GM12878 (cell line): Measurements from ENCODE around the gene DNAH11. TPM values are rescaled to one million over a fixed set of nuclear protein-coding genes. Genes with fewer than 3 reads are reported as not detected.

Experiments
- ATAC-seq: fragments of 200-7000 bp; cut with Tn5 transposase; 3 replicates; pipeline ENCODE4 v1.9.1; 2020; ENCODE audit warnings: mild to moderate bottlenecking, moderate library complexity
- BruUV-seq: library from RNA; stranded (reverse); fragments of 400-500 nt; replicated peaks from 2 replicates; lab custom pipeline; 2021; lab: Mats Ljungman, UMichigan
- CTCF ChIA-PET: fragments of 300-600 bp; sonication (Branson Sonifier 250); formaldehyde crosslinking; extraction: SDS; loops from one replicate; lab custom pipeline; 2021; ENCODE audit warnings: inconsistent platforms; lab: Yijun Ruan, JAX
- POLR2A ChIA-PET: fragments of 350-600 bp; formaldehyde crosslinking; extraction: SDS; loops from one replicate; lab custom pipeline; 2021; ENCODE audit warnings: inconsistent platforms; lab: Charles Lee
- RAD21 ChIA-PET: fragments of 300-600 bp; sonication (Branson Sonifier 250); formaldehyde crosslinking; loops from one replicate; lab custom pipeline; 2023; ENCODE audit warnings: antibody characterized with exemption; ENCODE audit not compliant: unreplicated experiment; lab: Charles Lee
- SMC1A ChIA-PET: fragments of 300-600 bp; sonication (Branson Sonifier 250); formaldehyde crosslinking; loops from one replicate; lab custom pipeline; 2023; ENCODE audit not compliant: unreplicated experiment, uncharacterized antibody; lab: Charles Lee
- DNase-seq: peaks from one replicate; pipeline ENCODE4 v3.0.0-alpha.2; 2011; ENCODE audit warnings: low read depth, low spot score
- FAIRE-seq: peaks from 3 replicates; lab custom pipeline; 2011; peaks lifted over from hg19 to GRCh38; lab: Jason Lieb, UNC
- H2AFZ ChIP-seq: 2 replicates; pipeline ENCODE4 v1.6.0; 2011; ENCODE audit warnings: low read depth, low read length, control low read depth; ENCODE audit not compliant: control insufficient read depth
- H3K27ac ChIP-seq: 2 replicates; pipeline ENCODE4 v1.5.1; 2011; ENCODE audit warnings: control low read depth; ENCODE audit not compliant: control insufficient read depth, insufficient read depth
- H3K27me3 ChIP-seq, 2 experiments: replicated peaks in 1 of 2; 2 replicates each; pipeline versions ENCODE4 v1.6.0 to v1.6.1; 2011; ENCODE audit warnings: low read length in 1 of 2; ENCODE audit not compliant: control insufficient read depth in 2 of 2, insufficient read depth in 2 of 2
- H3K36me3 ChIP-seq, 2 experiments: 2 replicates each; pipeline ENCODE4 v1.5.1; 2011; ENCODE audit warnings: low read length in 1 of 2; ENCODE audit not compliant: control insufficient read depth in 2 of 2, insufficient read depth in 2 of 2
- H3K4me1 ChIP-seq: 2 replicates; pipeline ENCODE4 v1.6.1; 2011; ENCODE audit warnings: mild to moderate bottlenecking, low read length, moderate library complexity, mixed read lengths; ENCODE audit not compliant: control insufficient read depth, insufficient read depth
- H3K4me2 ChIP-seq: 2 replicates; pipeline ENCODE4 v1.6.0; 2011; ENCODE audit warnings: control low read depth; ENCODE audit not compliant: control insufficient read depth, insufficient read depth
- H3K4me3 ChIP-seq: fragments of 200-600 bp; sonication (generic); 2 replicates; pipeline ENCODE4 v1.5.1; 2016
- H3K79me2 ChIP-seq: 2 replicates; pipeline ENCODE4 v1.6.0; 2011; ENCODE audit warnings: low read length; ENCODE audit not compliant: control insufficient read depth, insufficient read depth
- H3K9ac ChIP-seq: 2 replicates; pipeline ENCODE4 v1.8.0; 2011; ENCODE audit warnings: low read length, control low read depth, mixed read lengths; ENCODE audit not compliant: control insufficient read depth, insufficient read depth
- H3K9me3 ChIP-seq: replicated peaks from 3 replicates; pipeline ENCODE4 v1.5.1; 2011; ENCODE audit warnings: mild to moderate bottlenecking, low read length; ENCODE audit not compliant: control insufficient read depth, insufficient read depth
- H4K20me1 ChIP-seq: 2 replicates; pipeline ENCODE4 v1.6.0; 2011; ENCODE audit not compliant: control insufficient read depth, insufficient read depth
- BCL3 ChIP-seq: IDR thresholded peaks from 2 replicates; pipeline ENCODE4 v1.6.1; 2011; ENCODE audit warnings: borderline replicate concordance, low read depth, mild to moderate bottlenecking, moderate library complexity, low read length; ENCODE audit not compliant: insufficient read depth, poor library complexity, severe bottlenecking
- BHLHE40 ChIP-seq, 2 experiments: fragments of 450-650 bp in 1 of 2; IDR thresholded peaks; 2 replicates each; pipeline ENCODE4 v1.6.1; 2011 to 2017; ENCODE audit warnings: low read depth in 2 of 2, borderline replicate concordance in 1 of 2, improper control_type of control experiment in 1 of 2, low read length in 1 of 2, mild to moderate bottlenecking in 1 of 2
- EZH2 ChIP-seq: IDR thresholded peaks from 2 replicates; pipeline ENCODE4 v1.6.1; 2012; ENCODE audit warnings: low read depth, mild to moderate bottlenecking, control low read depth, inconsistent platforms, low read length, borderline replicate concordance; ENCODE audit not compliant: control insufficient read depth
- NR2F1 ChIP-seq: fragments of 450-650 bp; conservative IDR thresholded peaks from 2 replicates; pipeline ENCODE4 v1.6.1; 2017; ENCODE audit warnings: mild to moderate bottlenecking
- RUNX3 ChIP-seq: IDR thresholded peaks from 2 replicates; pipeline ENCODE4 v1.6.1; 2012; ENCODE audit warnings: low read length, inconsistent platforms
- WGBS: methylation state at CpG from one replicate; pipeline ENCODE4 v1.1.6; 2016; ENCODE audit warnings: low lambda C conversion rate; ENCODE audit not compliant: insufficient replicate concordance, insufficient coverage; ENCODE audit errors: missing lambda C conversion rate; 5-methylcytosine and 5-hydroxymethylcytosine counted together
- in situ Hi-C: fragments of 300-500 bp; cut with MboI; formaldehyde crosslinking; loops from 9 replicates; pipeline ENCODE4 v1.14.3; 2018; ENCODE audit warnings: mixed read lengths
- intact Hi-C: fragments of 100-400 bp; cut with micrococcal nuclease; formaldehyde crosslinking; loops from one replicate; pipeline ENCODE4 v1.14.2; 2022; ENCODE audit not compliant: unreplicated experiment
- polyA plus RNA-seq, 11 experiments: library from polyadenylated mRNA; depleted of rRNA in 4 of 11; unstranded in 6 of 11; stranded (reverse) in 5 of 11; fragments of >200 nt; fragmentation: Nextera tagmentation in 4 of 11; fragmentation: Illumina TruSeq in 1 of 11; extraction: Ambion mirVana in 4 of 11; extraction: Trizol in 1 of 11; gene quantifications; 1 replicate in 1 of 11; 2 replicates in 10 of 11; pipeline versions ENCODE4 v1.2.1 to v1.2.3, GENCODE V29; 2011 to 2016; ENCODE audit warnings: inconsistent platforms in 2 of 11, missing spikeins in 2 of 11, low read depth in 1 of 11
- total RNA-seq, 4 experiments: library from RNA; depleted of rRNA in 3 of 4; stranded (reverse); fragments of >200 nt in 3 of 4; fragmentation: Illumina TruSeq in 1 of 4; extraction: Trizol in 1 of 4; gene quantifications; 2 replicates each; pipeline versions ENCODE4 v1.2.1 to v1.2.3, GENCODE V29; 2013 to 2021
- TF ChIP-seq, protein P1 (sequence below): fragments of 450-650 bp; formaldehyde crosslinking; IDR thresholded peaks from 2 replicates; pipeline ENCODE4 v1.4.0; 2020; ENCODE audit warnings: mild to moderate bottlenecking, moderate library complexity
- TF ChIP-seq, protein P2 (sequence below): fragments of 450-650 bp; IDR thresholded peaks from 2 replicates; pipeline ENCODE4 v1.6.1; 2017; ENCODE audit warnings: mild to moderate bottlenecking, low read depth, inconsistent platforms; ENCODE audit not compliant: poor library complexity, severe bottlenecking

The DNAH11 gene
- total and polyA plus RNA-seq, 10 of the 15 experiments (the other 5 are each of a cell fraction or from before 2014, with no cell fraction given): 0.03 to 0.56 (median 0.10) TPM

GRCh38 chr7:21920936-21921335, 378.1 kb downstream of the DNAH11 start (continued):
- TF ChIP-seq BHLHE40 (IDR thresholded peaks at IDR 0.05; ENCODE audit: borderline replicate concordance in 1 of 2, low read depth in 2 of 2, low read length in 1 of 2): no peak

DNA sequence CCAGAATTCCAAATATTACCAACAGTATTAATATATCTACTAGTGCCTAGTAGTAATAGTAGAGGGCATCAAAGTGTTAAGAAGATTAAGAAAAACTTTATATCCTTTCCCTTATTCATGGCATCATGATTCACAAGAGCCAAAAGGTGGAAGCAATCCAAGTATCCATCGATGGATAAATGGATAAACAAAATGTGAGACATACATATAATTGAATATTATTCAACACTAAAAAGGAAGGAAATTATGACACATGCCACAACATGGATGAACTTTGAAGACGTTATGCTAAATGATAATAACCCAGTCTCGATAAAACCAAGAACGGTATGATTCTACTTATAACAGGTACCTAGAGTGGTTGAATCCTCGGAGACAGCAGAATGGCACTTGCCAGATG, 379.8 kb downstream of the DNAH11 start:
- H3K4me1 ChIP-seq: no peaks in the 10 kb centered on the region
- no TSS peak for BruUV-seq
- FAIRE-seq (no peak), ATAC-seq (no peak), DNase-seq (no peak)
- no peak overlapping the region for H3K27ac ChIP-seq
- TF ChIP-seq EZH2 (no peak), NR2F1 (no peak), RUNX3 (no peak), BCL3 (no peak)
- TF ChIP-seq, protein P1, sequence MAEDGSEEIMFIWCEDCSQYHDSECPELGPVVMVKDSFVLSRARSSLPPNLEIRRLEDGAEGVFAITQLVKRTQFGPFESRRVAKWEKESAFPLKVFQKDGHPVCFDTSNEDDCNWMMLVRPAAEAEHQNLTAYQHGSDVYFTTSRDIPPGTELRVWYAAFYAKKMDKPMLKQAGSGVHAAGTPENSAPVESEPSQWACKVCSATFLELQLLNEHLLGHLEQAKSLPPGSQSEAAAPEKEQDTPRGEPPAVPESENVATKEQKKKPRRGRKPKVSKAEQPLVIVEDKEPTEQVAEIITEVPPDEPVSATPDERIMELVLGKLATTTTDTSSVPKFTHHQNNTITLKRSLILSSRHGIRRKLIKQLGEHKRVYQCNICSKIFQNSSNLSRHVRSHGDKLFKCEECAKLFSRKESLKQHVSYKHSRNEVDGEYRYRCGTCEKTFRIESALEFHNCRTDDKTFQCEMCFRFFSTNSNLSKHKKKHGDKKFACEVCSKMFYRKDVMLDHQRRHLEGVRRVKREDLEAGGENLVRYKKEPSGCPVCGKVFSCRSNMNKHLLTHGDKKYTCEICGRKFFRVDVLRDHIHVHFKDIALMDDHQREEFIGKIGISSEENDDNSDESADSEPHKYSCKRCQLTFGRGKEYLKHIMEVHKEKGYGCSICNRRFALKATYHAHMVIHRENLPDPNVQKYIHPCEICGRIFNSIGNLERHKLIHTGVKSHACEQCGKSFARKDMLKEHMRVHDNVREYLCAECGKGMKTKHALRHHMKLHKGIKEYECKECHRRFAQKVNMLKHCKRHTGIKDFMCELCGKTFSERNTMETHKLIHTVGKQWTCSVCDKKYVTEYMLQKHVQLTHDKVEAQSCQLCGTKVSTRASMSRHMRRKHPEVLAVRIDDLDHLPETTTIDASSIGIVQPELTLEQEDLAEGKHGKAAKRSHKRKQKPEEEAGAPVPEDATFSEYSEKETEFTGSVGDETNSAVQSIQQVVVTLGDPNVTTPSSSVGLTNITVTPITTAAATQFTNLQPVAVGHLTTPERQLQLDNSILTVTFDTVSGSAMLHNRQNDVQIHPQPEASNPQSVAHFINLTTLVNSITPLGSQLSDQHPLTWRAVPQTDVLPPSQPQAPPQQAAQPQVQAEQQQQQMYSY (CRISPR knock-in tag): no peak
- TF ChIP-seq, protein P2, sequence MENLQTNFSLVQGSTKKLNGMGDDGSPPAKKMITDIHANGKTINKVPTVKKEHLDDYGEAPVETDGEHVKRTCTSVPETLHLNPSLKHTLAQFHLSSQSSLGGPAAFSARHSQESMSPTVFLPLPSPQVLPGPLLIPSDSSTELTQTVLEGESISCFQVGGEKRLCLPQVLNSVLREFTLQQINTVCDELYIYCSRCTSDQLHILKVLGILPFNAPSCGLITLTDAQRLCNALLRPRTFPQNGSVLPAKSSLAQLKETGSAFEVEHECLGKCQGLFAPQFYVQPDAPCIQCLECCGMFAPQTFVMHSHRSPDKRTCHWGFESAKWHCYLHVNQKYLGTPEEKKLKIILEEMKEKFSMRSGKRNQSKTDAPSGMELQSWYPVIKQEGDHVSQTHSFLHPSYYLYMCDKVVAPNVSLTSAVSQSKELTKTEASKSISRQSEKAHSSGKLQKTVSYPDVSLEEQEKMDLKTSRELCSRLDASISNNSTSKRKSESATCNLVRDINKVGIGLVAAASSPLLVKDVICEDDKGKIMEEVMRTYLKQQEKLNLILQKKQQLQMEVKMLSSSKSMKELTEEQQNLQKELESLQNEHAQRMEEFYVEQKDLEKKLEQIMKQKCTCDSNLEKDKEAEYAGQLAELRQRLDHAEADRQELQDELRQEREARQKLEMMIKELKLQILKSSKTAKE: no peak
- H3K79me2 ChIP-seq: peaks cover 1% of the 10 kb centered on the region
- SMC1A ChIA-PET: interaction anchor here (1.4 kb wide), 1 partner anchor 19 kb away, joined by 4 read pairs; no protein-coding TSS in a partner anchor
- H3K4me3 ChIP-seq: no peak overlapping the region
- intact Hi-C loops (no loop called here), in situ Hi-C loops (no loop called here)
- 97% methylated on average over 5 of the region's 5 CpGs for WGBS
- H3K9ac ChIP-seq: no peak overlapping the region
- CTCF ChIA-PET: no interaction called here
- RAD21 ChIA-PET: interaction anchor here (1.2 kb wide), 1 partner anchor 17 kb away, joined by 4 read pairs; no protein-coding TSS in a partner anchor
- no peak overlapping the region for H2AFZ ChIP-seq
- POLR2A ChIA-PET: no interaction called here
- no peaks in the 10 kb centered on the region for H4K20me1 ChIP-seq
- H3K4me2 ChIP-seq: no peak overlapping the region
- no peaks in the 10 kb centered on the region; a peak in 1 of 4 replicates for H3K36me3 ChIP-seq
- H3K27me3 ChIP-seq: no peaks in the 10 kb centered on the region
- H3K9me3 ChIP-seq: no peaks in the 10 kb centered on the region
